H9 (cell line): ENCODE results near the gene SYNGR1. TPM values are rescaled to one million over a fixed set of nuclear protein-coding genes. Genes with fewer than 3 reads are reported as not detected.

Source experiments
- DNase-seq: peaks from one replicate; pipeline ENCODE4 v3.0.0-alpha.2; 2017
- H2AFZ ChIP-seq: one replicate; pipeline ENCODE4 v1.6.1; 2013; ENCODE audit warnings: mild to moderate bottlenecking, low read length, control low read depth, moderate library complexity
- H2AK5ac ChIP-seq: 2 replicates; pipeline ENCODE4 v1.6.1; 2013; ENCODE audit warnings: low read length, control low read depth, mixed read lengths; ENCODE audit not compliant: insufficient read length
- H2BK120ac ChIP-seq: one replicate; pipeline ENCODE4 v1.6.1; 2013; ENCODE audit warnings: low read depth, mild to moderate bottlenecking, low read length, control low read depth, inconsistent platforms; ENCODE audit not compliant: poor library complexity, severe bottlenecking
- H2BK12ac ChIP-seq: 2 replicates; pipeline ENCODE4 v1.6.1; 2013; ENCODE audit warnings: low read length, control low read depth, mixed read lengths, low read depth; ENCODE audit not compliant: insufficient read length
- H2BK15ac ChIP-seq: 2 replicates; pipeline ENCODE4 v1.6.1; 2013; ENCODE audit warnings: low read depth, low read length, control low read depth
- H2BK20ac ChIP-seq: one replicate; pipeline ENCODE4 v1.6.1; 2013; ENCODE audit warnings: low read depth, mild to moderate bottlenecking, low read length, control low read depth, inconsistent platforms; ENCODE audit not compliant: poor library complexity, severe bottlenecking
- H2BK5ac ChIP-seq: 2 replicates; pipeline ENCODE4 v1.6.1; 2013; ENCODE audit warnings: low read length, control low read depth, mixed read lengths; ENCODE audit not compliant: insufficient read length
- H3K14ac ChIP-seq: 2 replicates; pipeline ENCODE4 v1.6.1; 2013; ENCODE audit warnings: low read length, control low read depth; ENCODE audit not compliant: insufficient read depth
- H3K18ac ChIP-seq: 2 replicates; pipeline ENCODE4 v1.6.1; 2013; ENCODE audit warnings: low read depth, mild to moderate bottlenecking, mixed read lengths, low read length, control low read depth; ENCODE audit not compliant: insufficient read length
- H3K23ac ChIP-seq: 2 replicates; pipeline ENCODE4 v1.6.1; 2013; ENCODE audit warnings: low read length, control low read depth, mixed read lengths, low read depth; ENCODE audit not compliant: insufficient read length
- H3K23me2 ChIP-seq: 2 replicates; pipeline ENCODE4 v1.6.1; 2013; ENCODE audit warnings: low read depth, mild to moderate bottlenecking, mixed read lengths, low read length, control low read depth; ENCODE audit not compliant: insufficient read length, poor library complexity, severe bottlenecking
- H3K27ac ChIP-seq: 2 replicates; pipeline ENCODE4 v1.5.1; 2013; ENCODE audit warnings: low read length, control low read depth, mixed read lengths, low read depth; ENCODE audit not compliant: insufficient read length
- H3K27me3 ChIP-seq: 2 replicates; pipeline ENCODE4 v1.6.1; 2013; ENCODE audit warnings: low read length, control low read depth, inconsistent platforms; ENCODE audit not compliant: insufficient read depth
- H3K4ac ChIP-seq: 2 replicates; pipeline ENCODE4 v1.6.1; 2013; ENCODE audit warnings: low read depth, mild to moderate bottlenecking, control low read depth, inconsistent platforms, low read length, moderate library complexity
- H3K4me1 ChIP-seq: 2 replicates; pipeline ENCODE4 v1.6.1; 2013; ENCODE audit warnings: low read length, control low read depth, inconsistent platforms; ENCODE audit not compliant: insufficient read depth
- H3K4me2 ChIP-seq: 2 replicates; pipeline ENCODE4 v1.6.1; 2013; ENCODE audit warnings: low read length, control low read depth, mixed read lengths; ENCODE audit not compliant: insufficient read length, insufficient read depth
- H3K56ac ChIP-seq: 2 replicates; pipeline ENCODE4 v1.6.1; 2013; ENCODE audit warnings: low read depth, mild to moderate bottlenecking, mixed read lengths, low read length, control low read depth; ENCODE audit not compliant: insufficient read length
- H3K79me1 ChIP-seq: 2 replicates; pipeline ENCODE4 v1.6.1; 2013; ENCODE audit warnings: low read depth, mild to moderate bottlenecking, moderate library complexity, low read length, control low read depth, inconsistent platforms; ENCODE audit not compliant: insufficient read depth, poor library complexity, severe bottlenecking
- H3K79me2 ChIP-seq: 2 replicates; pipeline ENCODE4 v1.6.1; 2013; ENCODE audit warnings: low read length, control low read depth, inconsistent platforms; ENCODE audit not compliant: insufficient read depth
- H3K9ac ChIP-seq: 2 replicates; pipeline ENCODE4 v1.6.1; 2013; ENCODE audit warnings: low read length, control low read depth, mixed read lengths; ENCODE audit not compliant: insufficient read length; ENCODE audit errors: extremely low read depth
- H3K9me3 ChIP-seq: one replicate; pipeline ENCODE4 v1.6.1; 2013; ENCODE audit warnings: low read depth, low read length, inconsistent platforms; ENCODE audit not compliant: control insufficient read depth
- H3T11ph ChIP-seq: one replicate; pipeline ENCODE4 v1.6.1; 2013; ENCODE audit warnings: mild to moderate bottlenecking, low read length, control low read depth, inconsistent platforms
- H4K20me1 ChIP-seq: one replicate; pipeline ENCODE4 v1.6.1; 2013; ENCODE audit not compliant: control insufficient read depth, insufficient read length, insufficient read depth
- H4K5ac ChIP-seq: 2 replicates; pipeline ENCODE4 v1.6.1; 2013; ENCODE audit warnings: low read depth, mild to moderate bottlenecking, mixed read lengths, low read length, control low read depth; ENCODE audit not compliant: insufficient read length
- H4K8ac ChIP-seq: replicated peaks from 2 replicates; pipeline ENCODE4 v1.6.1; 2013; ENCODE audit warnings: low read length, control low read depth, mixed read lengths, low read depth; ENCODE audit not compliant: insufficient read length
- H4K91ac ChIP-seq: 2 replicates; pipeline ENCODE4 v1.6.1; 2013; ENCODE audit warnings: low read depth, mild to moderate bottlenecking, moderate library complexity, mixed read lengths, low read length, control low read depth; ENCODE audit not compliant: insufficient read length
- H3K27ac Mint-ChIP-seq, 3 experiments: 2 replicates in 2 of 3; 3 replicates in 1 of 3; pipeline ENCODE4 v1.8.0; 2020 to 2021; ENCODE audit warnings: mixed read lengths in 3 of 3, mild to moderate bottlenecking in 1 of 3, moderate library complexity in 1 of 3
- H3K27me3 Mint-ChIP-seq: 2 replicates; pipeline ENCODE4 v1.8.0; 2021; ENCODE audit warnings: low read depth, mild to moderate bottlenecking, moderate library complexity, mixed read lengths
- H3K36me3 Mint-ChIP-seq, 3 experiments: 2 replicates in 2 of 3; 3 replicates in 1 of 3; pipeline ENCODE4 v1.8.0; 2020 to 2021; ENCODE audit warnings: low read depth in 3 of 3, mixed read lengths in 3 of 3; ENCODE audit not compliant: insufficient read depth in 1 of 3
- H3K4me1 Mint-ChIP-seq, 2 experiments: 2 replicates each; pipeline ENCODE4 v1.8.0; 2020; ENCODE audit warnings: mixed read lengths in 2 of 2
- H3K4me3 Mint-ChIP-seq, 2 experiments: 2 replicates in 1 of 2; 3 replicates in 1 of 2; pipeline ENCODE4 v1.8.0; 2020 to 2021; ENCODE audit warnings: mild to moderate bottlenecking in 2 of 2, mixed read lengths in 2 of 2, moderate library complexity in 1 of 2
- H3K9me3 Mint-ChIP-seq, 2 experiments: 2 replicates in 1 of 2; 3 replicates in 1 of 2; pipeline ENCODE4 v1.8.0; 2020; ENCODE audit warnings: mild to moderate bottlenecking in 2 of 2, mixed read lengths in 2 of 2, moderate library complexity in 1 of 2
- CTCF ChIP-seq: fragments of 200-600 bp; sonication (generic); conservative IDR thresholded peaks from 3 replicates; pipeline ENCODE4 v1.8.0; 2021; ENCODE audit warnings: antibody characterized with exemption, mild to moderate bottlenecking
- WGBS: extraction: QIAGEN DNeasy Blood & Tissue Kit; methylation state at CpG from one replicate; pipeline ENCODE4 v1.1.7; 2013; ENCODE audit warnings: missing lambda C conversion rate, low lambda C conversion rate, mixed read lengths; ENCODE audit not compliant: insufficient read length; ENCODE audit errors: extremely low coverage; 5-methylcytosine and 5-hydroxymethylcytosine counted together
- total RNA-seq: library from RNA; stranded (reverse); gene quantifications from 2 replicates; pipeline ENCODE4 v1.2.1, GENCODE V29; 2021

Gene SYNGR1
- total RNA-seq, 1 experiment from 2014 or later: 13.2 TPM

GRCh38 chr22:39352306-39352891 is 2.6 kb downstream of the SYNGR1 start:
- Mint-ChIP-seq H3K4me1 (peaks cover 16 to 29% of the 10 kb centered on the region in 2 experiments), H3K27me3 (peaks cover 22% of the 10 kb centered on the region), H3K36me3 (no peaks in the 10 kb centered on the region), H3K4me3 (no peak overlapping the region), H3K27ac (no peak overlapping the region), H3K9me3 (no peaks in the 10 kb centered on the region)
- H4K20me1 ChIP-seq: no peaks in the 10 kb centered on the region
- no peak for DNase-seq
- no peak overlapping the region for H2BK15ac ChIP-seq
- H3K4me2 ChIP-seq: no peak overlapping the region
- TF ChIP-seq CTCF: no peak
- H2BK120ac ChIP-seq: no peak overlapping the region
- no peaks in the 10 kb centered on the region for H3K79me1 ChIP-seq
- H2AK5ac ChIP-seq: no peak overlapping the region
- no peak overlapping the region for H4K8ac ChIP-seq
- no peak overlapping the region for H2BK20ac ChIP-seq
- no peak overlapping the region for H3T11ph ChIP-seq
- H3K56ac ChIP-seq: no peak overlapping the region
- H3K14ac ChIP-seq: no peak overlapping the region
- no peak overlapping the region for H2BK5ac ChIP-seq
- H4K5ac ChIP-seq: no peak overlapping the region
- no peak overlapping the region for H2BK12ac ChIP-seq
- no peak overlapping the region for H4K91ac ChIP-seq
- H3K27ac ChIP-seq: no peak overlapping the region
- H3K23ac ChIP-seq: no peak overlapping the region
- no peaks in the 10 kb centered on the region for H3K79me2 ChIP-seq
- H3K9ac ChIP-seq: no peak overlapping the region
- peaks cover 5% of the 10 kb centered on the region; the same call in 1 of the 2 replicates for H3K4me1 ChIP-seq
- no CpG with 5 or more reads among the region's 7 CpGs for WGBS
- H3K23me2 ChIP-seq: peaks cover 6% of the 10 kb centered on the region
- no peaks in the 10 kb centered on the region for H3K27me3 ChIP-seq
- no peaks in the 10 kb centered on the region for H3K9me3 ChIP-seq
- H2AFZ ChIP-seq: no peak overlapping the region
- H3K18ac ChIP-seq: no peak overlapping the region
- no peak overlapping the region for H3K4ac ChIP-seq
